GM21515 (cell line): ENCODE results near the gene SF3B6.
A peak's percentile ranks its signal among the peaks of the same experiment; 100 is the strongest.
"Not testable (repeated sequence)": the region's sequence is repeated elsewhere in the genome, so short reads cannot be mapped to it uniquely, and the experiment has no call there.

Experiments used
- ATAC-seq: cut with Tn5 transposase; IDR thresholded peaks from one replicate; pipeline ENCODE4 v1.9.1; 2021; ENCODE audit not compliant: unreplicated experiment

The SF3B6 gene

GRCh38 chr2:24075915-24076848 is at the start of gene SF3B6:
TSS of gene SF3B6 (minus strand) at chr2:24076326. CDS start at chr2:24076229, 97 bp downstream.
- peak; percentile 94 for ATAC-seq

- ATAC-seq: peak; percentile 5
Observed at GRCh38 chr2:24123922-24124580, 47.9 kb upstream of the SF3B6 start.

GRCh38 chr2:24123195-24123921 is 47.2 kb upstream of the SF3B6 start, which contains the start of the genes FAM228B and PFN4:
TSS of gene FAM228B (plus strand) at chr2:24123469. CDS start at chr2:24124362, 893 bp downstream.
TSS of gene PFN4 (minus strand) at chr2:24123334. CDS start at chr2:24122535, 799 bp downstream.
- ATAC-seq: peak; percentile 92

- no peak for ATAC-seq
Observed at GRCh38 chr2:24122366-24123194, 46.5 kb upstream of the SF3B6 start.

- ATAC-seq: no peak
Observed at GRCh38 chr2:24121469-24121868, 45.3 kb upstream of the SF3B6 start.

- no peak for ATAC-seq
Observed at GRCh38 chr2:24121066-24121465, 44.9 kb upstream of the SF3B6 start.

GRCh38 chr2:24117902-24118301 is 41.8 kb upstream of the SF3B6 start:
- no peak for ATAC-seq

GRCh38 chr2:24115057-24115456 is 38.9 kb upstream of the SF3B6 start:
- no peak for ATAC-seq

- ATAC-seq: no peak
Observed at GRCh38 chr2:24111407-24111901, 35.3 kb upstream of the SF3B6 start.

GRCh38 chr2:24110660-24111303 is 34.7 kb upstream of the SF3B6 start:
- no peak for ATAC-seq

- ATAC-seq: not testable (repeated sequence)
Observed at GRCh38 chr2:24109431-24109830, 33.3 kb upstream of the SF3B6 start.

- ATAC-seq: no peak
Observed at GRCh38 chr2:24107336-24107735, 31.2 kb upstream of the SF3B6 start.

- ATAC-seq: no peak
Observed at GRCh38 chr2:24106786-24107185, 30.7 kb upstream of the SF3B6 start.

GRCh38 chr2:24105816-24106215 is 29.7 kb upstream of the SF3B6 start:
- ATAC-seq: no peak

GRCh38 chr2:24104906-24105305 is 28.8 kb upstream of the SF3B6 start:
- ATAC-seq: no peak

GRCh38 chr2:24104110-24104650 is 28.1 kb upstream of the SF3B6 start:
- ATAC-seq: no peak

- no peak for ATAC-seq
Observed at GRCh38 chr2:24102677-24103076, 26.6 kb upstream of the SF3B6 start.

GRCh38 chr2:24101992-24102391 is 25.9 kb upstream of the SF3B6 start:
- ATAC-seq: no peak

GRCh38 chr2:24100732-24101131 is 24.6 kb upstream of the SF3B6 start:
- not testable (repeated sequence) for ATAC-seq
